ENCODE data around the gene ANKLE1.

GRCh38 chr19:17263712-17264640 is 17.7 kb upstream of the ANKLE1 start:
- TF ChIP-seq POLR2A (IDR thresholded peaks at IDR 0.05): no peak
- TF ChIP-seq CTCF (IDR thresholded peaks at IDR 0.05): no peak
- no peak for TF ChIP-seq EP300 (IDR thresholded peaks at IDR 0.05)

Measured in suprapubic skin (tissue), 3 donors.